GM19239 (cell line): ENCODE measurements around the gene FBXO40.
A peak's percentile ranks its signal among the peaks of the same experiment; 100 is the strongest.
"Not testable (repeated sequence)": the region's sequence is repeated elsewhere in the genome, so short reads cannot be mapped to it uniquely, and the experiment has no call there.

Source experiments
- DNase-seq: peaks from one replicate; pipeline ENCODE4 v3.0.0; 2011; ENCODE audit warnings: low spot score; ENCODE audit not compliant: insufficient read length
- FAIRE-seq: peaks from 2 replicates; lab custom pipeline; 2011; peaks lifted over from hg19 to GRCh38; lab: Jason Lieb, UNC

Gene FBXO40, protein sequence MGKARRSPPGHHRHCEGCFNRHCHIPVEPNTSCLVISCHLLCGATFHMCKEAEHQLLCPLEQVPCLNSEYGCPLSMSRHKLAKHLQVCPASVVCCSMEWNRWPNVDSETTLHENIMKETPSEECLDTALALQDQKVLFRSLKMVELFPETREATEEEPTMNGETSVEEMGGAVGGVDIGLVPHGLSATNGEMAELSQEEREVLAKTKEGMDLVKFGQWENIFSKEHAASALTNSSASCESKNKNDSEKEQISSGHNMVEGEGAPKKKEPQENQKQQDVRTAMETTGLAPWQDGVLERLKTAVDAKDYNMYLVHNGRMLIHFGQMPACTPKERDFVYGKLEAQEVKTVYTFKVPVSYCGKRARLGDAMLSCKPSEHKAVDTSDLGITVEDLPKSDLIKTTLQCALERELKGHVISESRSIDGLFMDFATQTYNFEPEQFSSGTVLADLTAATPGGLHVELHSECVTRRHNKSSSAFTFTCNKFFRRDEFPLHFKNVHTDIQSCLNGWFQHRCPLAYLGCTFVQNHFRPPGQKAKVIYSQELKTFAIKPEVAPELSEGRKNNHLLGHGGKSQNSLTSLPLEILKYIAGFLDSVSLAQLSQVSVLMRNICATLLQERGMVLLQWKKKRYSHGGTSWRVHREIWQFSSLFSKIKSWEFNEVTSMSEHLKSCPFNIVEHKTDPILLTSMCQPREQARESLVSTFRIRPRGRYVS

DNA sequence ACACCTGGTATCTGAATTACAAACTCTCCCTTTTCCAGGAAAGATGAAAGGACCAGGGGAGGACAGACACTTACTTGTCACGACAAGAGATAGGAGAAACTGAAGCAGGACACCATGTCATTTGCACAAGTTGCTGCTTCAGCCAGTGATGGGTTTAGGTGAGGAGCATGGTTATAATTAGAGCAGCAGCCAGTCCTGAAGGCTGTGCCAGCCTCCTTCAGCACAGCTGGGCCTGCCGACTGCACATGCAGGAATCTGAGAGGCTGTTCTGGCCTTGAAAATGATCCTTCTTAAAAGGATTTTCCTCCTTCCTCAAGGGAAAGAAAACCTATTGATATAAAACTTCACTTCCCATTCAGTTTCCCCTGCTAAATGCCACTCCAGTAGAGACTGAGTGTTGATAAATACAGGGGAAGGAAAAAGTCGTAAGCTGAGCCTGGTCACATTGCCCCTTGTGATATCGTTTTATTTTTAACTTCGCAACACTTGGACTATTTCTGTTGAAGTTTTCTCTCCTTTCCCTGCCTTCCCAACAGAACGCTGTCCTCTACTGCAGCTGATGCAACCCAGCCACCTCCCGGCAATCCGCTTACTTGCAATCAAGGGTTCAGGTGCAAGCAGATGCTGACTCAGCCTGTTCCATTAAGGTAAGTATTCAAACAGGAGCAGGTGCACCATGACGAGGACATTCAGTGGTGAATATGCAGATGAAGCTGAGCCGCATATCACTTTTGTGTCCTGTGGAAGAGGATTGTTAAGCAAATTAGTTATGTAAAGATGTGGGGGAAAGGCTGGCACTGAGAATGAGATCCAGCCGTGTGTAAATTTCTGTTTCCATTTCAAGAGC lies at the start of gene FBXO40:
Gene FBXO40, plus strand, starts transcription at position 524 of the 847 bp plus-strand sequence. CDS start 27,197 bp downstream, outside the sequence.
- DNase-seq (no peak), FAIRE-seq (peak; percentile 35)

DNA sequence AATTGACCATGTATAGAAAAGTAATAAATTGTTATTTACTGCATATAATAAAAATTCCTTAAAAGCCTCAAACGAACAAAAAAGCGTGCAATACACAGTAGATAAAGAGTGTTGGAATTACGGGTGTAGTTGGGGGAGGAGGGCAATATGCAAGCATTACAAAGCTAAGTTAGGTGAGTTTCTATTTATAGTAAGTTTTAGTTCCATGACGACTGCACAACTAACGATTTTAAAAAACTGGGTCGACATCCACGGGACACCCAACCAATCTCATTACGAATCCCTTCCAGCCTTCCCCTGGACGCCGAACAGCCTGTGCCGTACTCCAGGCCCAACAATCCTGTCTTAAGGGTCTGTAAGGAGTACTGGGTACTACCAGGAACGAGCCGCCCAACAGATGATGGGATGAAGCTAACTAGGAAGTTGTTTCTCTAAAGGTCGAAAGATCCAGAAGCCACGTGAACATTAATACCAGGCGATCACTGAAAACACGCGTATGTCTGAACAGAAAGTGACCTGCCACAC lies 48.1 kb upstream of the FBXO40 start:
- FAIRE-seq (peak; percentile 82), DNase-seq (no peak)

DNA sequence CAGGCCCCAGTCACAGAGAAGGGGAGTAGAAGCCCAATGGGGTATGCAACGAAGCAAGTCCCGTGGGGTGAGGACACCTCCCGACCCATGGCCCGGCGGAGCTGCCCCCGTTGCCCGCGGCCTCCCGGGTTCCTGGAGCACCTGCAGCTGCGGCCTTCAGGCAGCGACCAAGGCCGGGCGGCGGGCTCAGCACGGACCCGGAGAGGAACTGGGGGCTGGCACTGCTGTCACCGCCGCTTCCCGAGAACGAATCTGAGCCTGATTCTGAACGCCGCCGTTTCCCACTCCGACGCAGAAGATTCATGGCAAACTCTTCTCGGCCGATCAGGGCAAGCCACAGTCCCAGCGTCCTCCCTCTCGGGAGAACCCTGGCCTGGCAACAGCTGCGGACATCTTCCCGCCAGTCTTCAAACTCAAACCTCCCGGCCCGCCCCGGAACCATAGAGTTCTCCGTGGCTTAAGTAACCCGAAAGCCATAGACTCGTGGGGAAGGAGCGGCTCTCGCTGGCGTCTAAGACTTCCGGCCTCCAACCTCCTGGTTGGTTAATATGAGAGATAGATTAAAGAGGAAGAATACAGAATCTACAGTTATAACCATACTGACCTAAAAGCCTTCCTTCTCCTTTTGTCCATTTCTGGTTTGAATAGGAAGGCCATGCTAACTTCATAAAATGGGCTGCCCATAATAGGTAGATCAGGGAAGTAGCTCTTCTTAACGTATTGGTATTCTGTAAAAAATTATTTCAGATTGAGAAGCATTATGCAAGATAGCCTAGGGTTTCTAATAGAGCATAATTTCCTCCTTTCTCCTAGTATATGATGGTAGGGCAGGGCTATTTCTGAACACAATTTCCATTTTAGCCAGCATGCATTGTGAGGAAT lies 47.4 kb upstream of the FBXO40 start, which contains the start of gene POLQ:
Gene POLQ, minus strand, starts transcription at position 415 of the 882 bp plus-strand sequence. Its CDS starts 111 bp downstream, at position 304.
- DNase-seq (peak; percentile 69), FAIRE-seq (peak; percentile 93)

DNA sequence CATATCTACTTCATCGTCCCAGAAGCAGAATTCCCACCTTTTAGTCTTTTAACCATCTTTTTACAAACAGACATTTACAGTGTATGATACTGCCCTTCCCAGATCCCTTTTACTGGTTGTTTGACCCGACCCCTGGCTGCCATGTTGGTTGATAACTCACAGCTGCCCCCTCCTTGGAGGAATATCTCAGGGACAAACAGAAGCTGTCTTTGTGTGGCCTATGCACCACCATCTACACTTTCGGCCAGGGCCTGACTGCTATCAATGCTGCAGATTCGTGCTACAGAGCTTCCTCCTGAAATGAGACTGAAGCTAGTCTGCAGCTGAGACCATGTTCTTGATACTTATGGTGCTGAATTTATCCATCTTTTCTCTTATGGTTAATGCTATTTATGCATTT lies 40.8 kb upstream of the FBXO40 start:
- FAIRE-seq (peak; percentile 44), DNase-seq (no peak)

DNA sequence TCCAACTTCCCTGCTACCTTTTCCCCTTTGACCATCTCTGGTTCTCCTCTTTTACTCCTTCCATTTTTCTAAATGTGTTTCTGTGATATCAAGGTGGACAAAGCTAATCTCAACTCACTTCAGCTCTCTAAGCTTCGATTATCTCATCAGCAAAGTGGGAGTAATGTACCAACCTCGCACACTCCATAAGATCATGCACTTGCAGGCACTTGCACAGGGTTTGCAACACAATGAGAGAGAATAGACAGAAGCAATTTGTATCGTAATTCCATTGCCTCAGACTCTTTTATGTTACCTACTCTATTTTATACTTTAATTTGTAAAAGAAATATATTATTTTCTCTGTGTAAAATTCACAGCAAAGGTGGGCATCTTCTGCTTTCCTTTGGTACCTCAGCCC lies 40.4 kb upstream of the FBXO40 start:
- no peak for FAIRE-seq
- no peak for DNase-seq

DNA sequence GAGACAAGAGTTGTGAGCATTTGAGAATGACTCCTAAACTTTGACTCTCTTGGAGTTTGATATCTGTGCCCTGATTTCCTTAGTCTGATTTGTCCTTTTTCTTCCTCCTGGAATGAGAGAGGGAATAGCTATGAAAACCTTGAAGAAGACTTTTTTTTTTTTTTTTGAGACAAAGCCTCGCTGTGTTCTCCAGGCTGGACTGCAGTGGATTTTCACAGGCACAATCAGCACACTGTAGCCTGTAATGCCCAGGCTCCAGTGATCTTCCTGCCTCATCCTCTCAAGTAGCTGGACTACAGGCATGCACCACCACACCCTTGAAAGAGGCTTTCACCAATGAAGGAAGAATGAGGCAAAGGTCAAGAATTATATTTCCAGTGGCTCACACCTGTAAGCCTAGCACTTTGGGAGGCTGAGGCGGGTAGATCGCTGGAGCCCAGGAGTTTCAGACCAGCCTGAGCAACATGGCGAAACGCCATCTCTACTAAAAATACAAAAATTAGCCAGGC lies 35.7 kb upstream of the FBXO40 start:
- DNase-seq (no peak), FAIRE-seq (no peak)

DNA sequence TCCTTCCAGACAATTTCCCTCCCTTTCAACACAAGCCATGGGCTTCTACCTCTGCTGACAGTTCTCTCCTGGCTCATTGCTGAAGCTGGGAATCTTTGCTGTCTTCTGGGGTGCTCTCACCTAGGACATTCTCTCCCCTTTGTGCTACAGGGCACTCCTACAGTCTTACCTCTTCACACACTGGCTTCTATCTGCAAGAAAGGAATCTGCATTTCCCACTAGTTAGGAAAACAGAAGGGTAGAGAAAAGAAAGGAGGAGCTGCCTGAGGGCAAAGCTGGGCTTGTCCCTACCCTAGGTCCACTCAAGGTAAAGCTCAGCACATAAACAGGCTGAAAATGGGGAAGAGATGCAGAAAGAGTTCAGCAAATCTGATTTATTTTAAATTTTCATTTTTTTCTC lies 31.0 kb upstream of the FBXO40 start:
- FAIRE-seq (no peak), DNase-seq (no peak)

DNA sequence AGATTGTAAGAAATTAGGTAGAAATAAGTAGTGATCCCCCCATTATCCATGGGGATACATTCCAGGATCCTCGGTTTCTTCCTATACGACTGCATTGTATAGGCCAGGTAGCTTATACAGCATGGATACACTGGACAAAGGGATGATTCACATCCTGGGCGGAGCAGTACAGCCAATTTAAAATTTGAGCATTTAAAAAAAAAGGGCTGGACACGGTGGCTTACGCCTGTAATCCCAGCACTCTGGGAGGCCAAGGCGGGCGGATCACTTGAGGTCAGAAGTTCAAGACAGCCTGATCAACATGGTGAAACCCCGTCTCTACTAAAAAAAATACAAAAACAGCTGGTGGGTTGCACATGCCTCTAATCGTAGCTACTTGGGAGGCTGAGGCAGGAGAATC lies 26.4 kb upstream of the FBXO40 start:
- FAIRE-seq (no peak), DNase-seq (no peak)

DNA sequence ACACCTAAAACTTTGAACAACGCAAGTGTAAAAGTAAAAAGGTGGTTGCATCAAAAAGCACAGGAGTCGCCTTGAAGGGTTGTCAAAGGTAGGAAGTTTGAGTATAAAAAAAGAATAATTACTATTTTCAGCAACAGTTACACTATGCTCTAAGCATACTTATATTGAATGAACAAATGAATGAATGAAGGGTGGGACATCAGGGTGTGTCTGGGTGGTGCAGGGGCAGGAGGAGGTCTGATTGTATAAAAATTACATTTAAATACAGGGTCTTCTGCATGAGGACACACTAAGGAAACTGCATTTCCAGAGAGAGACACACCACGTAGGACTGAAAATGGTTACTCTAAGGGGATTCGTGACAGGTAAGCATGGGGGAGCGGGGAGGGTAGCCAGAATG lies 25.5 kb upstream of the FBXO40 start, which contains the start of gene ARGFX:
Gene ARGFX, plus strand, starts transcription at position 301 of the 400 bp plus-strand sequence. CDS start 2,765 bp downstream, outside the sequence.
- FAIRE-seq: no peak
- no peak for DNase-seq

DNA sequence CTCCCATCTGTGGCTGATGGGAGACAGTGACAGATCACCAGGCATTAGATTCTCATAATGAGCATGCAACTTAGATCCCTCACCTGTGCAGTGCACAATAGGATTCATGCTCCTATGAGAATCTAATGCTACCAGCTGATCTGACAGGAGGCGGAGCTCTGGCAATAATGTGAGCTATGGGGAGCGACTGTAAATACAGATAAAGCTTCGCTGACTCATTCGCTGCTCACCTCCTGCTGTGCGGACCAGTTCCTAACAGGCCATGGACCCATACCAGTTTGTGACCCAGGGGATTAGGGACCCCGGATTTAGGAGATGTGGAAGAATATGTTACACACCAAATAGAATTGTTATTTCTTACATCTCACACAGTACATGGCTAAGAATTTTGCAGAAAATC lies 18.7 kb upstream of the FBXO40 start:
- FAIRE-seq (no peak), DNase-seq (no peak)

DNA sequence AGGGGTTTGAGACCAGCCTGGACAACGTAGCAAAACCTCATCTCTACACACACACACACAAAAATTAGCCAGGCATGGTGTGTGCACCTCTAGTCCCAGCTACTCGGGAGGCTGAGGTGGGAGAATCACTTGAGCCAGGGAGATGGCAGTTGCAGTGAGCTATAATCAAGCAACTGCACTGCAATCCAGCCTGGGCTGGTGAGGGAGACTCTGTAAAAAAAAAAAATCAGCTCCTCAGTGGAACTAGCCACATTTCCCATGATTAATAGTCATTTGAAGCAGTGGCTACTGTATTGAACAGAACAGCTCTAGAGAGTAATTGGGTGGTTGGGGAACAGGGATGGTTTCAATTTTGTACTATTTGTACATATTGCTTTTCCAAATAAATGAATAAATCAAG lies 11.5 kb upstream of the FBXO40 start:
- FAIRE-seq: no peak
- DNase-seq: no peak

DNA sequence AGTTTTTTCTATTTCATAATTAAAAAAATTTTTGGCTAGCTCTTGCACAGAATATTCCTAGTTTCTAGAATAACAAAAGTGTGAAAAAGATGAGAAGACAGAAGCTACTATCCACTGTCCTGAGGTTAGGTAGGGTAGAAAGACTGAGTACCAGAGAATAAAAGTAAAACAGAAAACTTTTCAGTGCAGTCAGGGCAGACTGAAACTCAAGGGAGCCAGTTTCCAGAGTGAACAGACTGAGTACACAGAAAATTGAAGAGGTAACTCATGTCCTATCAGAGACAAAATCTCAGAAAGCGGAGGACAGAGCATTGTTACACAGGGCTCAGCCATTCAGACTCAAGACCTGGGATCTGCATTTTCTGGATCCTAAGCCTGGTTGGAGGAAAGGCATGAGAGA lies 8.8 kb upstream of the FBXO40 start:
- no peak for FAIRE-seq
- DNase-seq: peak; percentile 10

DNA sequence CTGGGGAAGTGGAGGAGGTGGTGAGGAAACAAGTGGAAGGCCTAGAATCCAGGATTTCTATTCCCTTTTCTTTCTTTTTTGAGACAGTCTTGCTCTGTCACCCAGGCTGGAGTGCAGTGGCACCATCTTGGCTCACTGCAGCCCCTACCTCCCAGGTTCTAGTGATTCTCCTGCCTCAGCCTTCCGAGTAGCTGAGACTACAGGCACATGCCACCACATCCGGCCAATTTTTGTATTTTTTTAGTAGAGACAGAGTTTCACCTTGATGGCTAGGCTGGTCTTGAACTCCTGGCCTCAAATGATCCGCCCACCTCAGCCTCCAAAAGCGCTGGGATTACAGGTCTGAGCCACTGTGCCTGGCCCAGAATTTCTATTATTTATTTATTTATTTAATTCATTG lies 627 bp downstream of the FBXO40 start:
- DNase-seq, FAIRE-seq: not testable (repeated sequence)

DNA sequence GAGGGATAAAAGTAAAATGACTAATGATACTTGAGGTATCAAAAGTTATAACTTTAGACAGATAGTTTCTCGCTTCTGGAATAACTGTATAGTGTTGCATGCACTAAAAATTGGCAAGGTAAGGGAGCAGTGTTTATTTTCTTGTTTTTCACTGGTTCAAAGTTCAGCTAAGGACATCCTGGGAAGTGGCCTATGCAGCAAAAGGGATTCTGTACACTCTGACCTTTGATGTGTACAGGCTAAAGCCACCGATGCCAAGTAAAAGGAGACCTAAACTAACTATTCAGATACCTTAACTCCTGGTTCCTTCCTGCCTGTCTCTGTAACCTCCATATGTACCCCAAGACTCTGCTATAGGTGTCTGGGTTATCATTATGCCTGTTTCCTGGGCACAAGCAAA lies 1.7 kb downstream of the FBXO40 start:
- DNase-seq (no peak), FAIRE-seq (peak; percentile 69)

DNA sequence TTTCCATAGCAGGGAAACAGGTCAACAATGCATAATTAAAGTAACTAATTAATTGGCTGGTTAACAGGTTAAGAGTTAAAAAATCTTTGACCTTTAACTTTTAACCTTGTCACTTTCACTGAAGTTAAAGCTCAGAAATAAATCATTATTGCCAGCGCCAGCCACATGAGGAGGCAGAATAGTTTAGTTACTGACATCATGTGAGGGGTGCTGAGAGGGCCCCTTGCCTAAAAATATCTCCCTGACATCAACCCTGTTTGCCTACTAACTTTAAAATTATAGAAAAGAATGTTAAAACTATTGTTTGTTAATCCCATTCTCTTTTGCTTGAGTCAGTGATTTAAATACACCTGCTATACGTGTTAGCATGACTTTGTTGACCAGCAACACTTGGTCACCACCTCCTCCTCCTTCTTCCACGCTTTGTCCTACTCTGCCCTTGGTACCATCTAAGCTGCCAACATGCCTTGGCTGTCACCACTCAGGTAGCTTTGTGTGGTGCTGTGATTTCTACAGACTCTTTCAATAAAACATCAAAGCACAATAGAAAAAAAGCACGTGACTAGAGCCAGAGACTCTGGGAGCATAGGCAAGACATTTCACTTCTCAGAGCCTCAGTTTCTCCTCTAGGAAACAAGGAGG lies 2.7 kb downstream of the FBXO40 start:
- DNase-seq: no peak
- no peak for FAIRE-seq

DNA sequence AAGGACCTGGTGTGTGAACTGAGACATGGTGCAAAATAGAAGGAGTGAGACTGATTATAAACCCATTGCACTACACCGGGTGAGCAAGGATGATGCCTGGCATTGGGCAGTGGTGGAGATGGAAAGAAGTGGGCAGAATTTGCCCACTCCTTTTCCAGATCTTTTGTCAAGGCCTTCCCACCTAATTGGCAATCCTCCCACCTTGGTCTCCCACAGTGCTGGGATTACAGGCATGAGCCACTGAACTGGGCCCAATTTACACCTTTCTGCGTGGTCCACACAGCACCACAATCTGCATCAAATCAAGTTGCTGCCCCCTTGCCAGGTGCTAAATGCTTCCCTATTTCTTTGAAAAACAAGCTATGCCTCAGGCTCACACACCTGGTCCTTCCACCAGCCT lies 5.4 kb downstream of the FBXO40 start:
- FAIRE-seq (no peak), DNase-seq (no peak)

DNA sequence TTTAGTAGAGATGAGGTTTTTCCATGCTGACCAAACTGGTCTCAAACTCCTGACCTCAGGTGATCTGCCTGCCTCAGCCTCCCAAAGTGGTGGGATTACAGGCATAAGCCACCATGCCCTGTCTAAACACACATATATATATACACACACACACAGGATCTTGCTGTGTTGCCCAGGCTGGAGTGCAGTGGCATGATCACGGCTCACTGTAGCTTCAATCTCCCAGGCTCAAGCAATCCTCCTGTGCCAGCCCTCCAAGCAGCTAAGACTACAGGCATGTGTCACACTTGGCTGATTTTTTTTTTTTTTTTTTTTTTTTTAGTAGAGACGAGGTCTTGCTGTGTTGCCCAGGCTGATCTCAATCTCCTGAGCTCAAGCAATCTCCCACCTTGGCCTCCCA lies 6.7 kb downstream of the FBXO40 start:
- not testable (repeated sequence) for FAIRE-seq, DNase-seq

DNA sequence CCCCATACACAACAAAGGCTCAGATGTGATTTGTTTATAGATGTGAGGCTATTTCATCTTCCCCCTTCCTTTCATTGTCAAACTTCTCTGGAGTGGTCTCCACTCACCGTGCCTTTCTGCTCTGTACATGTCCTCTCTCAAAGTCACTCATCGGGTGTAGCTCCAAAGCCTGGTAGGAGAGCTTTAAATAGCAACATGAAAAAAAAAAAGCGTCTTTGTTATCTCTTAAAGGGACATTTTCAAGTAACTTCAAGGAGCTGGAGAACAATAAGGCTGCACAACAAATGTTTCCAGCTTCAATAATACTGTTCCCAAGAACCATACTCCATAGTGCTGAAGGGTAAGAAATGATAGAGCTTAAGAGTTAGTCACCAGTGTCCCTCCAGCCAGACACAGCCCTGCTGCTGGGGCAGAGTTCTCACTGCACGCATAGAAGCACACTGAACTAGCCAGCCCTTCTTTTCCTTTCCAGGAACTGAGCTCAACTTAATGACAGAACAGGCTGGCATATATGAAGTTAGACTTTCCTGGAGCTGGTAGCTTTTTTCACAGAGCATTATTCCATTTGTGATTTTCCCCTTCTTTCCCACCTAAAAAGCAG lies 8.1 kb downstream of the FBXO40 start:
- FAIRE-seq (no peak), DNase-seq (no peak)
